C4-2B (cell line): ENCODE results near the gene SIPA1.

Experiments used
- H3K27ac ChIP-seq: fragments of 450-650 bp; 2 replicates; pipeline ENCODE4 v1.5.1; 2017
- ZFX ChIP-seq: fragments of 450-650 bp; IDR thresholded peaks from 2 replicates; pipeline ENCODE4 v1.6.1; 2017
- TF ChIP-seq, protein P1 (sequence below): fragments of 450-650 bp; conservative IDR thresholded peaks from 2 replicates; pipeline ENCODE4 v1.5.1; 2017; ENCODE audit warnings: mild to moderate bottlenecking

The SIPA1 gene

GRCh38 chr11:65611758-65612603 lies 25.9 kb upstream of the SIPA1 start:
- no peak for TF ChIP-seq ZFX
- TF ChIP-seq, protein P1, sequence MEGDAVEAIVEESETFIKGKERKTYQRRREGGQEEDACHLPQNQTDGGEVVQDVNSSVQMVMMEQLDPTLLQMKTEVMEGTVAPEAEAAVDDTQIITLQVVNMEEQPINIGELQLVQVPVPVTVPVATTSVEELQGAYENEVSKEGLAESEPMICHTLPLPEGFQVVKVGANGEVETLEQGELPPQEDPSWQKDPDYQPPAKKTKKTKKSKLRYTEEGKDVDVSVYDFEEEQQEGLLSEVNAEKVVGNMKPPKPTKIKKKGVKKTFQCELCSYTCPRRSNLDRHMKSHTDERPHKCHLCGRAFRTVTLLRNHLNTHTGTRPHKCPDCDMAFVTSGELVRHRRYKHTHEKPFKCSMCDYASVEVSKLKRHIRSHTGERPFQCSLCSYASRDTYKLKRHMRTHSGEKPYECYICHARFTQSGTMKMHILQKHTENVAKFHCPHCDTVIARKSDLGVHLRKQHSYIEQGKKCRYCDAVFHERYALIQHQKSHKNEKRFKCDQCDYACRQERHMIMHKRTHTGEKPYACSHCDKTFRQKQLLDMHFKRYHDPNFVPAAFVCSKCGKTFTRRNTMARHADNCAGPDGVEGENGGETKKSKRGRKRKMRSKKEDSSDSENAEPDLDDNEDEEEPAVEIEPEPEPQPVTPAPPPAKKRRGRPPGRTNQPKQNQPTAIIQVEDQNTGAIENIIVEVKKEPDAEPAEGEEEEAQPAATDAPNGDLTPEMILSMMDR: no peak
- peak overlapping the region; percentile 94; the same call in 1 of the 2 replicates for H3K27ac ChIP-seq

DNA sequence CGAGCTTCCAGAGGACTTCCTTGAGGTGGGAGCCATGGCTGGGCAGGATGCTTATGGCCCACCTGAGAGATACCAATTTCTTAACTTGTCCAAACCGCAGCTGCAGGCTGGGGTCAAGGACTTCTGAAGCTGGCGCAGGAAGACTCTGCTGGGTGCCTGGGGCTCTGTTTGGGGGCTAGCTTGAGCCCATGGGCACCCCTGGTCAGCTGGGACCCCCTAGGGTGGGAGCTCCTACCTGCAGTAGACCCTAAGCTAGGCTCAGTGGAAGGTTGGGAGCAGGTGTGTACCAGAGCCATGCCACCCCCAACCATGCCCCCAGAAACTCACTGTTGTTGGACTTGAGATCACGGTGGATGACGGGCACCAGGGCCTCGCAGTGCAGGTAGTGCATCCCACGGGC lies 25.2 kb upstream of the SIPA1 start:
- peak overlapping the region; percentile 94; the same call in 1 of the 2 replicates for H3K27ac ChIP-seq
- TF ChIP-seq, protein P1: no peak
- TF ChIP-seq ZFX: no peak

DNA sequence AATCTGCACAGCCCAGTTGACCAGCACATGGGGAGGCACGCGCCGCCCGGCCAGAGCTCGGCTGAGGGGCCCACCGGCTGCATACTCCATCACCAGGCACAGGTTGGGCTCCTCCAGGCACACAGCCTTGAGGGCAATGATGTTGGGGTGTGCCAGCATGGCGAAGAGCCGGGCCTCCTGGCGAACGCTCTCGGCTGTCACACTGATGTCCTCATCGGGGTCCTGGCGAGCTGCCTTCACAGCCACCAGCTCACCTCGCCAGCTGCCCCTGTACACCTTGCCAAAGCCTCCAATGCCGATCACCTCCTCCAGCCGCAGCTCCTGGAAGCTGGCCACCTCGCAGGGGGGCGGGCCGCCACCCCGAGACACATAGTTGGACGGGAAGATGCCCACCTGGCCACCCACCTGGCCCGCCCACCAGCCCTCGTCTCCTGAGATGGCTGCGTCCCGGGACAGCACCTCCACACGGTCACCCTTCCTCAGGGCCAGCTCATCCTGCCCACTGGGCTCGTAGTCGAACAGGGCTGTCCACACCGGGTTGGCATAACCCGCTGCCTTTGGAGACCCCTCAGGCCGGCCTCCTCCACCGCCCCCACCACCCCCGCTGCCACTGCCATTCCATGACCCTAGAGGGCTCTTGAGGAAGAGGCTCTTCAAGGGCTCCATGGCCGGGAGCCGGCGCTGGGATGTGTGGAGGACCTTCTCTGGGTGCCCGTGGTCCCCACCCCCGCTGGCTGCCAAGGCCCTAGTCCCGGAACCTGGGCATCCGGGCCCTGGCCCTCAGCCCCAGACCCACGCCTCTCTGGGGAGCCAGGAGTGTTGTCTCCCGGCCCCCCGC lies 24.6 kb upstream of the SIPA1 start:
- TF ChIP-seq ZFX: no peak
- TF ChIP-seq, protein P1: no peak
- H3K27ac ChIP-seq: peak overlapping the region; percentile 94

- peak within 1 kb of the TSS; percentile 94 for H3K27ac ChIP-seq
- no peak for TF ChIP-seq ZFX
- TF ChIP-seq, protein P1: no peak
These were observed 22.5 kb upstream of the SIPA1 start, which contains the start of gene PCNX3 for GRCh38 chr11:65615229-65615949. Gene PCNX3 (plus strand): TSS chr11:65615776. CDS start chr11:65616312, 536 bp downstream.

GRCh38 chr11:65615950-65616574 lies 21.8 kb upstream of the SIPA1 start:
- H3K27ac ChIP-seq: peak overlapping the region; percentile 94
- peak; percentile 78; the same call in 1 of the 2 replicates for TF ChIP-seq ZFX
- TF ChIP-seq, protein P1: no peak

- TF ChIP-seq, protein P1: no peak
- no peak for TF ChIP-seq ZFX
- H3K27ac ChIP-seq: peak overlapping the region; percentile 94
These were observed 21.3 kb upstream of the SIPA1 start for GRCh38 chr11:65616575-65617001.
